ENCODE measurements around the gene PAGE2B.
"Not testable (repeated sequence)": the region's sequence is repeated elsewhere in the genome, so short reads cannot be mapped to it uniquely, and the experiment has no call there.

The PAGE2B gene, protein sequence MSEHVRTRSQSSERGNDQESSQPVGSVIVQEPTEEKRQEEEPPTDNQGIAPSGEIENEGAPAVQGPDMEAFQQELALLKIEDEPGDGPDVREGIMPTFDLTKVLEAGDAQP

DNA sequence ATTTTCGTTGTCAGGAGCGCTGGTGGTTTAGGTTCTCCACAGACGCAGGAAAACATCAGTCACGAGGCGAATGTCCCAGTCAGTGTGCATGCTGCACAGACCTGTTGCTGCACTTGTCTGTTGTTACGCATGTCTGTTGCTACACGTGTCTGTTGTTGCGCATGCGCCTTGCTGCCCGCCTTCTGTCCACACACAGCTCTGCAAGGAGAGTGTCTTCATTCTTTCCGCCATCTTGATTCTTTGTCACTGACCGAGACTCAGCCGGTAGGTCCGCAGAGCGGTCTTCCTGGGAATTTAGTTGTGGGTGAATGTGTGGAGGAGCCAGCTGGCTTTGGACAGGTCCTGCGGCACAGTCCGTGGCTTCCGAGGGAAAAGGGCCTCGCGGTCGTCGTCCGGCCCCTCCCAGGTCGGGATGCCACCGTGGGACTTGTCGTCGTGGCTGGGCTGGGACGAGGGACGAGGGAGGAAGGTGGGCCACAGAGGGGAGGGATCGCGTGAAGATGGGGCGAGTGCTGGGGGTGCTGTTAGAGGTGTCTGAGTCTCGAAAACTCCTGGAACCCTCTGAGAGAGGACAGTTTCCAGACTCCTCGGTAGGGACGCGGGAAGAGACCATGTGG, at the start of gene PAGE2B:
TSS of gene PAGE2B (plus strand) at position 180 of the 617 bp plus-strand sequence. CDS start 1,012 bp downstream, outside the sequence.
- DNase-seq, result no peak

DNA sequence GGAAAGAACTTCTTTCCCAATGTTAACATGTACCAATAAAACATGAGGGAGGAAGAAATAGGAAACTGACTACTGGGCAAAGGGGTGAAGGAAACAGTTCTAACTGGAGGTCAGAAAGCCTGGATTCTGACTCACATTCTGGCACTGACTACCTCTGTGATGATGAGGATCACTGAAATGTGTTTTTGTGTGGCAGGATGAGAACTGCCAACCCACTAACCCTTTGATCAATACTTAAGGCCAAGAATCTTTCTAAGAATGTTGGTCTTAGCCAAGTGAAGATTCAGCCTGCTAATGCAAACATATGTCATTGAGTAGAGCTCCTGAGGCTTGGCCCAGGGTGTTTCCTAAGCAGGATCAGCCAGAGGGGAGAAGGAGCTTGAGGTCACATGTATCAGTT, 48.7 kb upstream of the PAGE2B start:
- no peak for DNase-seq

DNA sequence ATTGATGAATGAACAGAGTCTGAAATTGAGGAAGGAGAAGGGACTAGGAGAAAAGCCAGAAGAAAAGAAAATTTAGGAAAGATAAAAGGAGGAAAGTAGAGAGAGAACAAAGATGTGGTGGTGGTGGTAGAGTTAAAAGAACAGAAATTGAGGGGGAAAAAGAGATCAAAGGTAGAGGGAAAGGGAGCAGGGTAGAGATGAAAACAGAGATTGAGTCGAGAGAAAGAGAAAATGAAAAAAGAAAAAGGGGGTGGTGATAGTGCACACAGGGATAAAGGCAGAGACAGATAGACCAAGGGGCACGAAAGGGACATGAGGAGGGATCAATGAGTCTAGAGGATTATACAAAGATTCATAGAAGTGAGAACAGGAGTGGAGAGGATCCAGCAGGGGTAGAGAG, 48.0 kb upstream of the PAGE2B start:
- no peak for DNase-seq

DNA sequence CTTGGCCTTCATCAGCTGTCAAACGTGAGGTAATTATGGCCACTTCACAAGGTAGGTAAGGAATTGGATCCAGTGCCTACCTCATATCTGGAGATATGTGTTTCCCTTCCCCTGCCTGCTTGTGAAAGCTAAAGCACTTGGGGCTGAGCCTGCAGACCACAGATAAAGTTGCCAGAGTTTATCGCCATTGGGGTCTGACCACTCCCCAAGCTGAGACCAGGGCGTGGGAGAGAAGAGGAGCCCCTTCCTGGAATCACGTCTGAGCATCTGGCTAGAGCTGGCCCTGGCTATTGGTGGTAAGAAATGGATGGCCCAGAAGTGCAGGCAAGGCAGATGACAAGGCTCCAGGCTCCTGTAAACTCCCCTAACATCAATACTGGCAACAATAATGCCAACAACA, 46.8 kb upstream of the PAGE2B start:
- DNase-seq, result no peak

DNA sequence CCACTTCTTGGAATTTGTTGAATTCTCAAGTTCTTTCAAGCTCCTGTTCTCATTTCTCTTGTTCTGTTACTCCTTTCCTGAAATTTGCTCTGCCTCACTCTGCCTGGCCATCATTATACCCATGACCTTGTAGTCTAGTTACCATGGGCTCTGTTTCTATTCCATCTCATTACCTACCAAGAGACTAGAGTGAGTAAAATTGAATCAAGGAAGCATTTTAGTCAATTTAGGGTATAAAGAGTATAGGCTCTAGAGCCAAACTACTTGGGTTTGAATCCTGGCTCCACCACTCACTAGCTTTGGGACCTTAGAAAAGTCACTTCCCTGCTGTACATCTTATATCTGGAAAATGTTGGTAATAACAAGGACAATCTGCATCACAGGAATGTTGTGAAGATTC, 46.2 kb upstream of the PAGE2B start:
- DNase-seq, result no peak

DNA sequence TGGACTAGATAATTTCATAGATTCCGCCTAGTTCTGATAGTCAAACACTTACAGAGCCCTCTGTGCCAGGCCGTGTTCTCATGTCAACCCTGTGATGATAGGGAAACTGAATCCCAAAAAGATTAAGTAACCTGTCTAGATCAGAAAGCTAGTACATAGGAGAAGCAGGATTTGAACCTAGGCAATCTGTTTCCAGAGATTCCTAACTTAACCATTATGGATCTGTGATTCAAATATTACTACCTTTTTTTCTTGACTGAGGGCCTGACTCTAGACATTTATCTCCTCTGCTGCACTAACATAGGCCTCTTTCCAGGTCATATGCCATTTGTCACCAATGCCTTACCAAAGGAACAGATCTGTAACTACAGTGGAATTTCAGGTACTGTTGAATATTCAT, 45.5 kb upstream of the PAGE2B start:
- no peak for DNase-seq

DNA sequence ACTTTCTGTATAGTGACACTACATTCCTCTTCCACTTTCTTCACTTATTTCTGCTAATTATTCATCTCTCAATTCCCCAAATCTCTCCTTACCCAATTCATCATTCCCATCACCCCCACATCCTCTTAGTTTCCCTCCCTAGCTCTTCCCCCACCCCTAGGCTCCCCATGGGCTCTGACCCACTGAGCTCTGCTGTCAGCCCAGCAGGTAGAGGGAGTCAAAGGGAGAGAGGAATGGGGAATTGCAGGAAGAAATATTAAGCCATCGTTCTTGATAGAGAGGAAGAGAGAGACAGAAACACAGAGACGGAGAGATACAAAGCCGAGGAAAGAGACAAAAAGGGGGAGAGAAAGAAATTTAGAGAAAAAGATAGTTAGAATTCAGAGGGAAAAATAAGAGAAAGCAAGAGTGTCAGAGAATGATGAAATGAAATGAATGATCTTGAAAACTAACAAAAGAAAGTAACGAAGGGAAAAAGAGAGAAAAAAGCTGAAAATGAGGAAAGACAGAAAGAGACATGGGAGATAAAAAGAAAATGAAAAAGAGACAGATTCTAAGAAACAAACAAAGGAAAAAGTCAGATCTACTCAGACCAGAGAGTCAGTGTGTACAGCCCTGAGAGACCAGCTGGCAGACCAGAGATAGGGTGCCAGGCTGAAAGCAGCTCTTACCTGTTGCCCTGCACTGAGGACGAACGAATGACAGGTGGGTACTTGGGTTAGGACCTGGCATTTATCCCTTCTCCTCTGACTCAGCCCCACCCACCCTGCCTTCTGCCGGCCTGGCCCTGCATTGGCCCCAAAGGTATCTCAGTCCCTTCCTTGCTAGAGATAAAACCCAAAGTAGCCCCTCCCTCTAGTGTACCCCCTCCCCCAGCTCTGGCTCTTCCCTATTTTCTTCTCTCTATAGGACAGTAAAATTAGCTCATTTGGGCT, 44.3 kb upstream of the PAGE2B start, which contains the start of gene ALAS2:
TSS of gene ALAS2 (minus strand) at position 707 of the 935 bp plus-strand sequence. CDS start 4,977 bp downstream, outside the sequence.
- DNase-seq, result no peak

DNA sequence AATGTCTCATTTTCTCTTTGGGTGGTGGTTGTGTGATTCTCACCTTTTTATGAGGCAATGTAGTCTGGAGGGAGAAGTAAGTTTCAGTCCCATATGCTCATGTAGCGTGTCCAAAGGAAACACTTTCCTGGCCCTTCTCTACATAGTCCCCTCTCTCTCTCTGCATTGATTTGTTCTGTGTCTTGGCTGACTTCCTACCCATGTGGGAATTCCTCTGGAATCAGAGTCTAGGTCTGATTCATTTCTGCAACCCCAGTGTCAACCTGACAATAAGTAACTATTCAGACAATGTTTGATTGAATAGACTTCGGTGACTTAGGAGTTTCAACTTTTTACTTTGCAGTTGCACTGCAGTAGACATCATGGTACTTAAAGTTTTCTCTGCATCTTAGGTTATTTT, 41.4 kb upstream of the PAGE2B start:
- DNase-seq, result no peak

DNA sequence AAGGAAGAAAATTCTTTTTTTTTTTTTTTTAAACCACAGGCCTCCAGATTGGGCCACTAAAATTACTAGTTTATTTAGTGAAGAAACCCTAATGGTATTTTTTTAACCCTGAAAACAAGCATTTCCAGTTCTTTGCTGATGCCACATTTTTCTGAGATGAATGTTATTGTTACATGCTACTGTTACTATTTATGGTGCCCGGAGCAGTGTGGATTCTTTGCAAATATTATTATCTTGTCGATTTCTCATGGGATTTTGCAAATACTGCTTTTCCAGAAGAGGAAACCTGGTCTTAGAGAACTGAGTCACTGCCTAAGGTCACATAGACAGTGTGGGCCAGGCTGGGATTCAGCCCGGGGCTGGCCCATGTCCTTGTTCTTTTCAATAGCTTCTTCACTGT, 35.4 kb upstream of the PAGE2B start:
- DNase-seq, result no peak

DNA sequence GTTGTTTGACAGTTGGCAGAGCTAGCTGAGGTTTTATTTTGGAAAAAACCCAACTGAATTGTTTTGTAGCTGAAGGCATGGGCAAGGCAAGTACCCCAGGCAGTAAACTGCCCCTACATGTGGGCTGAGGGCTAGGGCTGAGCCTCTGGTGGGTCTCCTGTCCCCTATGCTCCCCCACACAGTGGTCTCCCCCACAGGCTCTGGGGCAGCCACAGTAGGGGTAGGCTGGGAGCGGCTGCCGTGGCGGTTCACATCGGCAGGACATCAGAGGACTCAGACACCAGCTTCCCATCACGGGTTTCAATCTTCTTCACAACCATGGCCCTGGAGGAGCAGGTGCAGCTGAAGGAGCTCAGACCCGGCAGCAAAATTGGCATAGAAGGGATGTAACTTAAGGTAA, 33.3 kb upstream of the PAGE2B start:
- DNase-seq, result no peak

DNA sequence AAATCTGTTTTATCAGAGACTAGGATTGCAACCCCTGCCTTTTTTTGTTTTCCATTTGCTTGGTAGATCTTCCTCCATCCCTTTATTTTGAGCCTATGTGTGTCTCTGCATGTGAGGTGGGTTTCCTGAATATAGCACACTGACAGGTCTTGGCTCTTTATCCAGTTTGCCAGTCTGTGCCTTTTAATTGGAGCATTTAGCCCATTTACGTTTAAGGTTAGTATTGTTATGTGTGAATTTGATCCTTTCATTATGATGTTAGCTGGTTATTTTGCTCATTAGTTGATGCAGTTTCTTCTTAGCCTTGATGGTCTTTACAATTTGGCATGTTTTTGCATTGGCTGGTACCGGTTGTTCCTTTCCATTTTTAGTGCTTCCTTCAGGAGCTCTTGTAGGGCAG, 24.2 kb upstream of the PAGE2B start:
- not testable (repeated sequence) for DNase-seq

DNA sequence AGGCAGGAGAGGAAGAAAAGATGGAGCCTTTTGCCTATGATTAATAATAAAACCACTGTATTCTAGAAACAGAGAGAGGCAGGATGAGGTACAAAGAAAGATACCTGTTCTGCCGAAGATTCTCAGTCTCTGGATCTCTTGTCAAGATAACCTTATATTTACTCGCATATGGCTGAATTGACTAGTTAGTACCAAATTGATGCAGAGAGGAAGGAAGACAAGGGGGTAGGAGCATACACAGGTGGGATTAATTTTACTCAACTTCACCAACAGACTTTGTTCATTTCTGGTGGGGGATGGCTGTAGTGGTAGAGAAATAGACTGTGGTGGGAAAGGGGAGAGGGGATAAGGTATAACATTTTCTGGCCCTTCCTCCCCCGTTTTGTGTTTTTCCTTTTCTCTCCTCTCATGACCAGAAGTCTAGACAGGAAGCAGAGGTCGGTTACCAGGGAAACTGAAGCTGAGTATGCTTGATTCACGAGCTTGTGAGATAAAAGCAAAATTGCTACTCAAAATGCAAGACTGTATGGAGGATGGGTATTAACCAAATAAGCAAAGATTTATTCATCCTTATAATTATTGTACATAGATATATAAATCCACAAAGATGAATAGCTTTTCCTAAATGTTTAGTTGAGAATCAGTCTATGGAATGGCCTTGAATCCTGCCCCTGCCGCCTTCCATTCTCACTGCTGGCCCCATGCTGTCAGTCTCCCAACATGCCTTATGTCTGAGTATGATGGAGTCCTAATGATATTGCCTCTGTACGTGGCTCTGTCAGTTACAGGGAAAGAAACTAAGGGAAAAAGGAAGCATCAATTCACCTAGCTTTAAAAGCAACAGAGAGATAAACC, 17.8 kb upstream of the PAGE2B start:
- DNase-seq, result peak; percentile 57

DNA sequence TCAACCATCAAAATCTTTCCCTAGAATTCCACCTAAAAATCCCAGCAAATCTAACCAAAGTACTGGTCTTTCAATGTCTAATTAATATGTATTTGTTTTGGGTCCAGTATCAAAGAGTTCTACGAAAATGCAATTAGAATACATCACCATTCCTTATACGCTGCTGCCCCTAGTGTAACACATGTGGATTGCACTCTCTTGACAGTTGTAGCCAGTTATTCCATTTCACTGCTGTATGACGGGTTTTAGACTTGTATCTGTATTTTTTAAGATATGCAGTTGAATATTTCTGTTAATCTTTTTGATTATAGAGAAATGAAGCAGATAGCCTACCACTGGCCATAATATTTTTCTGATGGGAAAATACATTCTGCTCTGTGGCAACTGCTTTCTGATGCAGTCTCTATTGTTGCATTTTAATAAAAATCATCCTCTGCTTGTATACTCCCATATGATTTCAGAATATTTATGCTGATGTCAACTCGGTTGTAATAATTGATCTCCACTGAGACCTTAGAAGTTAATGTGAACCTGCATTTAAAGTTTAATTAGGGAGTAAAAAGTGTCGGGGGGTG, 17.1 kb upstream of the PAGE2B start:
- DNase-seq, result peak; percentile 57

DNA sequence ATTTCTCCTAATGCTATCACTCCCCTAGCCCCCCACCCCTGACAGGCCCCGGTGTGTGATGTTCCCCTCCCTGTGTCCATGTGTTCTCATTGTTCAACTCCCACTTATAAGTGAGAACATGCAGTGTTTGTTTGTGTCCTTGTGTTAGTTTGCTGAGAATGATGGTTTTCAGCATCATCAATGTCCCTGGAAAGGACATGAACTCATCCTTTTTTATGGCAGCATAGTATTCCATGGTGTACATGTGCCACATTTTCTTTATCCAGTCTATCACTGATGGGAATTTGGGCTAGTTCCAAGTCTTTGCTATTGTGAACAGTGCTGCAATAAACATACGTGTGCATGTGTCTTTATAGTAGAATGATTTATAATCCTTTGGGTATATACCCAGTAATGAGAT, 7.7 kb upstream of the PAGE2B start:
- DNase-seq, result not testable (repeated sequence)

DNA sequence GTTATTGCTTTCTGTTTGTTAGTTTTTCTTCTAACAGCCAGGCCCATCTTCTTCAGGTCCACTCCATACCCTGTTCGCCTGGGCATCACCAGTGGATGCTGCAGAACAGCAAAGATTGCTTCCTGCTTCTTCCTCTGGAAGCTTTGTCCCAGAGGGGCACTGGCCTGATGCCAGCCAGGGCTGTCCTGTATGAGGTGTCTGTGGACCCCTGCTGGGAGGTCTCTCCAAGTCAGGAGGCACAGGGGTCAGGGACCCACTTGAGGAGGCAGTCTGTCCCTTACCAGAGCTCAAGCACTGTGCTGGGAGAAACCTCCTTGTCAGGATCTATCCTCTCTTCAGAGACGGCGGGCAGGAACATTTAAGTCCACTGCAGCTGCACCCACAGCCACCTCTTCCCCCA, 2.5 kb upstream of the PAGE2B start:
- DNase-seq, result no peak

DNA sequence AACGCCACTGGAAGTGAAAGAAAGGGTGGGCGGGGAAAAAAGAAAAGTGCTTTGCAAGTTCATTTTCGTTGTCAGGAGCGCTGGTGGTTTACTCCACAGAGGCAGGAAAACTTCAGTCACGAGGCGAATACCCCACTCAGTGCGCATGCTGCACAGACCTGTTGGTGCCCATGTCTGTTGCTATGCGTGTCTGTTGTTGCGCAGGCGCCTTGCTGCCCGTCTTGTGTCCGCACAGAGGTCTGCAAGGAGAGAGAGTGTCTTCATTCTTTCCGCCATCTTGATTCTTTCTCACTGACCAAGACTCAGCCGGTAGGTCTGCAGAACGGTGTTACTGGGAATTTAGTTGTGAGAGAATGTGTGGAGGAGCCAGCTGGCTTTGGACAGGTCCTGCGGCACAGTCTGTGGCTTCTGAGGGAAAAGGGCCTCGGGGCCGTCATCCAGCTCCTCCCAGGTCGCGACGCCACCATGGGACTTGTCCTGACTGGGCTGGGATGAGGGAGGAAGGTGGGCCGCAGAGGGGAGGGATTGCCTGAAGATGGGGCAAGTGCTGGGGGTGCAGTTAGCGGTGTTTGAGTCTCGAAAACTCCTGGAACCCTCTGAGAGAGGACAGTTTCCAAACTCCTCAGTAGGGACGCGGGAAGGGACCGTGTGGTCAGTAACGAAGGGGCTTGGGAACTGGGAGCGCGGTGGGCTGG, 14.1 kb downstream of the PAGE2B start, which contains the start of gene PAGE2:
TSS of gene PAGE2 (plus strand) at position 224 of the 695 bp plus-strand sequence. CDS start 1,003 bp downstream, outside the sequence.
- DNase-seq, result no peak

DNA sequence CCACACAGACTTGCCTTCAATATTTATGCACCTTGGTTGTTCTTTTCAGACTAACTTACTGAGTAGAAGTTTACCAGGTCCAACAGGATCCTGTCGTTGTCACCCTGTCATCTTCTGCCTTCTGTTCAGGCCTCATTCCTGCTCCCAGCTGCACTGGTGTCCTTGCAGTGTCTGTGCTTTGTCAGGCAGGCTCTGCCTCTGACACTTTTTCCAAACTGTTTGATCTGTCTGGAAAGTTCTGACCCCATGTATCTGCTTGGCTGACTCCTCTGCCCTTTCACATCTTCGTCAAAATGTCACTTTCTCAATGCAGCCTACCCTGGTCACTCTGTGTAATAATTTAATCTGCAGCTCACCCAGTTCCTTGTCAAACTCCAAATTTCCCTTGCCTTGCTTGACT, 23.9 kb downstream of the PAGE2B start:
- no peak for DNase-seq

DNA sequence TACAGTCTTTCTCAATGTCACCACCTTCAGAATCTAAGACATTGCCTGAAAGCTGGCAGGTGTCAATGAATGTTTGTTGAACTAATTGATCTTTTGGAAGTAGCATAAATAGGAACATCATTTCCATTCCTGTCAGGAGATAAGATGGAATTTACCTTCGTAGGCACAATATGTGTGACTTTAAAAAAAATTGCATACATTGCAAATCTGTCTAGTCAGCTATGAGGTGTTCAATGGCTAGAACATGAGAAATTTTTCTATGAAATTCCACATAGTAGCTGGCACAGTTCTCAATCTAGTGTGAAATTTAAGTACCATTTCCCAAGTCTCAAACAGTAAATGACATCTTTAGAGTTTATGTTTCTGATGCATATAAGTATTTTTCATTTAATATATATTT, 24.3 kb downstream of the PAGE2B start:
- no peak for DNase-seq

DNA sequence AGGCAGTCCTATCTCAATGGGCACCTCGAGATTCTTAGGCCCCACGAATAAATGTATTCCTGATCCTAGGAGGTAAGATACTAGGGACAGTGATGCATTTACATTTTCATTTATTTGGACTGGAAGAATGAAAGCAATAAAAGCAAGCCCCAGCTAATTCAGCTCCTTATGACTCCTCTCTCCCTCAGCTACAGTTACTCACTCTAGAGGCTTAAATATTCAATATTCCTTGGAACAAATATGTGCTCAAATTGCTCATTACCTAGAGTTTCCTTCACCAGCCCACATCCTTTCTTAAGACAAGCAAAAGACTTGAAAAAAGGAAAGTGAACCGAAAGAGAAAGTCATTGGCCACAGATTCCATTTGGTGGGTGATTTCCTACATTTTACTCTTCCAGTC, 27.9 kb downstream of the PAGE2B start:
- no peak for DNase-seq

DNA sequence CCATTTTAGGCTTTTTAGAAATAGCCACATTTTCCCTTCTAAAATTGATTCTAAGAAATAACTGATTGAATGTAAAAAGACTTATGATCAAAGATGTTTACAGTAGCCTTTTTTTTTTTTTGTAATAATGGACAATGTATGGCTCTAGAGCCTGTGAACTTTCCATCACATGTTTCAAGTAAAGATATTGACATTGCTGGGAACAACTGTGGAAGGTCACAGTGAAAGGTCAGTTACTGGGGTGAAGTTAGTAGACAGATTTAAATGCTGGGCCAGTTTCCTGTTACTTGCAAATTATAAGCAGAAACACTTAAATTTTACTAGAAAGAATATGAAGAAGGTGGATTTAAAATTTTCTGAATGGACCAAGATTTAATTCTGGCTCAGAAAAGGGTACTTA, 32.4 kb downstream of the PAGE2B start:
- DNase-seq, result no peak

DNA sequence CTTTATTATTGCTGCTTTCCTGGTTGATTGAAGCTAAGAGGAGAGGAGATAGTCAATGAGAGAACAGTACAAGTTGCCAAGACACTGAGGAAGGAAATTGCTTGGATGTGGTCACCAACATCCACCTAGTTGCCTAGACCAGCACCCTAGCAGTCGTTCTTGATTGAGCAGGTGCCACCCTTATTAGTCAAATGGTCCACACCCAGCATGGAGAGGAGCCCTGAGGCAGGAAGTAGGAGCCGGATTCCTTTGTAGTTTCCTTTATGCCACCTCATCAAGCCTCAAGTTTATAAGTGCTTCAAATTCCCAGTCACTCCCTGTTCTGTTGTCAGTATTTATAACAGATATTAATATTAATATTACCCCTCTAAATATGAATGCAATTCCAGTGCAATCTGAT, 33.1 kb downstream of the PAGE2B start:
- DNase-seq, result no peak

DNA sequence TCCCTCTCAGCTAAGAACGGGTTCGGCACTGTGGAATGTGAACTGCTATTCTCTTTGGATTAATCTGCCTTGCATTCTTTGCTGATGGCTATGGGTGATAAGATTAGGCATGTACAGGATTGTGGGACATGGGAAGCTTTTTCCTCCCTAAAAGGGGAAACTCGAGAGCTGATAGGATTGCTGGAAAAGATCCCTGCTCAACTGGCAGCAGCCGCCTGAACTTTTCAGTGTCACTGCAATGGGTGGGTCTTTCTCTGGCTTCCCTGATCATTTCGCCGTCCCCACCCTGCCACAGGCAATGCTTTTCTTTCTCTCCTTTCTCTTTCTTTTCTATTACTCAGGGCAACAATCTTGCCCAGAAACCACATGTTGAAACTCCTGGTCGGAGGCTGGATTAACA, 34.5 kb downstream of the PAGE2B start:
- DNase-seq, result no peak

Data from NCI-H748 treated with DMSO at 0.1 percent for 48 hours (cell line).